GM12891 (cell line): ENCODE data around the gene COL7A1.

ENCODE experiments used
- DNase-seq: peaks from one replicate; pipeline ENCODE4 v3.0.0; 2011; ENCODE audit warnings: low spot score; ENCODE audit not compliant: insufficient read length
- FAIRE-seq: peaks from 2 replicates; lab custom pipeline; 2011; peaks lifted over from hg19 to GRCh38; lab: Jason Lieb, UNC
- PAX5 ChIP-seq: IDR thresholded peaks from 2 replicates; pipeline ENCODE4 v1.6.1; 2011; ENCODE audit warnings: low read length, moderate library complexity, mild to moderate bottlenecking; ENCODE audit not compliant: insufficient read depth, severe bottlenecking
- POLR2A ChIP-seq: IDR thresholded peaks from 2 replicates; pipeline ENCODE4 v1.6.1; 2011; ENCODE audit warnings: low read depth, low read length, control low read depth
- POLR2AphosphoS5 ChIP-seq: IDR thresholded peaks from 2 replicates; pipeline ENCODE4 v1.6.1; 2011; ENCODE audit warnings: low read depth, low read length, control low read depth
- POU2F2 ChIP-seq: IDR thresholded peaks from 2 replicates; pipeline ENCODE4 v1.6.1; 2011; ENCODE audit warnings: low read depth, mild to moderate bottlenecking, control low read depth, low read length, moderate library complexity
- SPI1 ChIP-seq: IDR thresholded peaks from 2 replicates; pipeline ENCODE4 v1.6.1; 2011; ENCODE audit warnings: low read depth, low read length, control low read depth
- TAF1 ChIP-seq: IDR thresholded peaks from 2 replicates; pipeline ENCODE4 v1.6.1; 2011; ENCODE audit warnings: low read depth, low read length, control low read depth

Gene COL7A1

DNA sequence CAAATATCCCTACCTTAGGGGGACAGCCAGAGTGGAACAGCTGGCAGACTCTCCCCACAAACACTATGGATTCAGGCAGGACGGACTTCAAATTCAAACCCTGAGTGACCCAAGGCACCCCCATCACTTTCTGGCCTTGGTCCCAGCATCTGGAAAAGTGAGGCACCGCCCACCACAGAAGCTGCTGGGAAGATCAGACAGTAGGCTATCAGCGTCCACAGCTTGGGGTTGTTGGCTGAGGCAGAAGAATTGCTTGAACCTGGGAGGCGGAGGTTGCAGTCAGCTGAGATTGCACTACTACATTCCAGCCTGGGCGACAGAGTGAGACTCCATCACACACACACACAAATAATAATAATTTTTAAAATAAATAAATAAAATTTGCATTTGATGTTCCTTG lies 47.0 kb downstream of the COL7A1 start:
- DNase-seq: no peak
- no peak for TF ChIP-seq TAF1
- no peak for TF ChIP-seq POLR2AphosphoS5
- TF ChIP-seq PAX5: no peak
- TF ChIP-seq POU2F2: no peak
- TF ChIP-seq SPI1: no peak
- TF ChIP-seq POLR2A: no peak
- no peak for FAIRE-seq

DNA sequence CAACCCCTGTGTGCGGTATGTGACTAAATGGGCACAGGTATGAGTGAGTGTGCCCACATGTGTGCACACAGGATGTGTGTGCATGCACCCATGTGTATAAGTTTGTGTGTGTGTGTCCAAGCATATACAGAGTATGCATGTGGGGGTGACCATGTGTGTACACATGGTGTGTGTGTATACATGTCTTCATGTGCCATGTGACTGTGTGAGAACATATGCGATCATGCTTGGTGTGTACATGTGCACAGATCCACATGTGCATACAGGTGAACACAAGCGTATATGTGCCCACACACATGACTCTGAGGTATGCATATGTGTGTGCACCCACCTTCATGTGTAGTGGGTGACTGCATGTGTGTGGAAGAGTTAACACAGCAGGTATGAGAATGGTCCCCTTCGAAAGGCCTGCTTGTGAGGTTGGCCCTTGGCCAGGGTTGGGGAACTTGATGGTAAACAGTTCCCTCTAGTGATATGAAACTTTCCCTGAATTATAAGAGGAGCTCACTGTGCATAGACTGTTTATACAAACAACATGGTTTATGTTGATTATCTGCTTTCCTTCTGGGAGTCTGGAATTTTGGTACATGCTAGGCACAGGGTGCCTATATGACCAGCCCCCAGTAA lies 48.8 kb downstream of the COL7A1 start:
- no peak for DNase-seq
- peak; percentile 20 for FAIRE-seq
- TF ChIP-seq POLR2A (no peak), PAX5 (no peak), SPI1 (no peak), POLR2AphosphoS5 (no peak), TAF1 (no peak), POU2F2 (no peak)

DNA sequence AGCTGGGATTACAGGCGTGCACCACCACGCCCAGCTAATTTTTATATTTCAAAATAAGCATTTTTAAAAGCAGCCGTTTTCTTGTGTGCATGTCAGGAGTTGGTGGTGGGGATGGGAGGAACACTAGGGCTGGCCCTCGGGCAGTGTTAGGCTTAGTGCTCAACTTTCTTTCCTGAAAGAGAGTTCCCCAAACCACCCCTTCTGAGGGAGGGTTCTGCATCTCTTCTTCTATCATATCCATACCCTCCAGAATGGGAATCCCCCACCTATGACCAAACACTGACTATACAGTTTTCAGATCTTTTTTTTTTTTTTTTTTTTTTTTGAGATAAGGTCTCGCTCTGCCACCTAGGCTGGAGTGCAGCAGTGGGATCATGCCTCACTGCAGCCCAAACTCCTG lies 51.0 kb downstream of the COL7A1 start:
- no peak for DNase-seq
- TF ChIP-seq TAF1 (no peak), POU2F2 (no peak), PAX5 (no peak), SPI1 (no peak), POLR2AphosphoS5 (no peak), POLR2A (no peak)
- no peak for FAIRE-seq

DNA sequence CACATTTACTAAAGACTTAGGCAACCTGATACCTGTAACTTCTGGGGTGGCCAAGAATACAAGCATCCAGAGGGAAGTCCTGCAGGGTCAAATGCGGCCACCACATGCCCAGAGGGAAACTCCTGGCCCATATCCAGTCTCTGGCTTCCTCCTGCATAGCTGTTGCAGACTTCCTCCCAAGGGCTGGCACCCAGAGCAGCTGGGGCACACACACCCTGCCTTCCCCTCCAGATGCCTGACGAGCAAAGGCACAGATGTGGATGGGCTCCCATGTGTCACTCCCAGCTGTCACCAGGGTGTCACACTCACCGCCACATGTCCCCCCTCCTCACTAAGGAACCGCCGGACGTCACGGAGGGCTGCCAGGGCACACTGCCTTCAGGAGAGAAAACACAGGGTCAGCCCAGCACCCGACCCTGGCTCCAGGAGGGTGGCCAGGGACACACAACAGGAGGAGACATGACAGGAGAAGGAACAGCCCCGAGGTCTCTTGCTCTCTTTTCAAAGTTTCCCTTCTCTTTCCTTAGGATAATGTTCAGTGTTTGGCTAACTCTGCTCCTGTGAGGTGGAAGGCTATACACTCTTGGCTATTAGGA lies 51.8 kb downstream of the COL7A1 start:
- TF ChIP-seq POU2F2 (no peak), SPI1 (no peak), POLR2A (no peak), TAF1 (no peak), PAX5 (no peak), POLR2AphosphoS5 (no peak)
- no peak for FAIRE-seq
- no peak for DNase-seq

DNA sequence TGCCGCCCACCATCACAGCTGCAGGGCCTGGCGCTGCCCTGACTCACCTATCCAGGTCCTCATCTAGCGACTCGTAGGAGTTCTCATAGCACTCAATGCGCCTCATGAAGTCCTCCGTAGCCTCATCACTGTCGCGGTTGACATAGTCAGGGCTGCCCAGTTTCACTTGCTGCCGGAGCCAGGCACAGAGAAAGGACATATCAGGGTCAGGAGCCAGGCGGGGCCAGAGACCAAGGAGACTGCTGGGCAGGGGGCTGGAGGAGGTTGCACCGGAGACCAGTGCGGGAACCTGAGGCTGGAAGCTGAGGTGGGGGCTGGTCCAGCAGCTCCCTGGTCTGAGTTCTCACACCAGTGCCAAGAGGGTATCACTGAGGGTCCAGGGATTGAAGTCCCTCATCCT lies 56.7 kb downstream of the COL7A1 start:
- no peak for DNase-seq
- no peak for FAIRE-seq
- TF ChIP-seq POLR2AphosphoS5 (no peak), PAX5 (no peak), POU2F2 (no peak), POLR2A (no peak), TAF1 (no peak), SPI1 (no peak)

DNA sequence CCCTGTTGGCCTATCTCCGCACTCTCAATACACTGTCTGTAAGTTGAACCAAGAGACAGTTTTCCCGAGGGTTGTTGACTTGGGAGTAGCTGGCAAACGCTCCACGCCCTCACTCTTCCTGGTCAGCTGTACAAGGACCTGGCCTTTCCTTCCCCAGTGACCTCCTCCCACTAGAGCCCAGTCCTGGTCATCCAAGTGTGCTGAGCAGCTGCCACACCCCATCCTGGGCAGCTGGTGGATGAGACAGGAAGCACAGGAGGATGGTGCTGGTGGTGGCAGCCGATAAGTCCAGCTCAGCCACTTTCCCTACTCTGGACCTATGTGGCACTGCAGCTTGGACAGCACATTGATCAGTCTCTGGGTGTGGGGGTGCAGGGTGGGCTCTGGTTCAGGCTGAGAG lies 58.3 kb downstream of the COL7A1 start:
- TF ChIP-seq SPI1: no peak
- no peak for TF ChIP-seq POLR2AphosphoS5
- TF ChIP-seq POLR2A: no peak
- no peak for TF ChIP-seq PAX5
- no peak for TF ChIP-seq POU2F2
- TF ChIP-seq TAF1: no peak
- no peak for DNase-seq
- FAIRE-seq: no peak

DNA sequence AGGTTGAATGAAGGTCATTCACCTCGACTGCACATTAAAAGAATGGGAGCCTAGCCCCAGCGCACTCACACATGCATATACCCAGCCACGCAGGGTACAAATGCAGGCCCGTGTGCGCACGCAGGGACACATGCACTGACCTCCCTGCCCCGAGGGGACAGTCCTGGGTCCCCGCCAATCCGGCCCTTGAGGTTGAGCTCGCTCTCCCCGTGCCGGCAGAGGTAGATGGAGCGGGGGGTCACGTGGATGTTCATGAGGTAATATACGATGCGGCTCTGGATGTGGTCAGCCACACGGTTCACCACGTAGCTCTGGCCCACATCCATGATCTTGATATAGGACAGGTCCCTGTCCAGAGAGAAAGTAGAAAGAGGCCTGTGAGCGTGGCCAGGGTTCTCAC lies 59.0 kb downstream of the COL7A1 start:
- FAIRE-seq (no peak), DNase-seq (no peak)

DNA sequence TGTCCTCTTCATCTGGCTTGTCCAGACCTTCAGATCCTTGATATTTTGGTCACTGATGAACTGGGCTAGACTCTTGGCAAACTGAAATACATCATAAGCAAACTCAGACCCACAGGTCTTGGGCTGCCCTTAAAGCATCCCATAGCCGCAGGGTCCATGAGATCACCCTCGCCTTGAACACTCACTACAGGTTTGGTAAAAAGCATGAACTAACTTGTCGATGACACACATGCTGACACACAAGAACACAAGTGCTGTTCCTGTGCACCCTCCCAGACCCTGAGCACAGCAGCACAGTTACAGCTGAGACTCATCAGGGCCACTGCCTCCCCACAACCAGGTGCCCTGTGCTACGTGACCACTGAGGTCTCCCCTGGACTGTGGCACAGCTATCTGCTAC lies 59.6 kb downstream of the COL7A1 start:
- no peak for DNase-seq

More for the DNA sequence above, 59.0 kb downstream of the COL7A1 start:
- TF ChIP-seq POU2F2 (no peak), SPI1 (no peak), TAF1 (no peak), POLR2AphosphoS5 (no peak), PAX5 (no peak), POLR2A (no peak)

DNA sequence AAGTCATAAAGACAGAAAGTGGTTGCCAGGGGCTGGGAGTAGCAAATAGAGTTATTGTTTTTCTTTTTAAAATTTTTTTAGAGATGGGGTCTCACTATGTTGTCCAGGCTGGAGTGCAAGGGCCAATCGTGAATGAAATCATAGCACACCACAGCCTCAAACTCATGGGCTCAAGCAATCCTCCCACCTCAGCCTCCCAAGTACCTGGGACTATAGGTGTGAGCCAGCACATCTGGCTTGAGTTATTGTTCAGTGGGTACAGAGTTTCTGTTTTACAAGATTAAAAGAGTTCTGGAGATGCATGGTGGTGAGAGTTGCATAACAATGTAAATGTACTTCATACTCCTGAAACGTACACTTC lies 62.2 kb downstream of the COL7A1 start:
- TF ChIP-seq TAF1: no peak
- no peak for TF ChIP-seq PAX5
- TF ChIP-seq SPI1: no peak
- no peak for TF ChIP-seq POU2F2
- no peak for TF ChIP-seq POLR2AphosphoS5
- TF ChIP-seq POLR2A: no peak
- FAIRE-seq (no peak), DNase-seq (no peak)

More for the DNA sequence above, 59.6 kb downstream of the COL7A1 start:
- peak; percentile 5 for FAIRE-seq
- TF ChIP-seq POLR2AphosphoS5: no peak
- no peak for TF ChIP-seq POLR2A
- no peak for TF ChIP-seq TAF1
- no peak for TF ChIP-seq SPI1
- TF ChIP-seq PAX5: no peak
- no peak for TF ChIP-seq POU2F2
